GM21737 (cell line): Measurements from ENCODE around the gene CLDN8.

Source experiments
- ATAC-seq: cut with Tn5 transposase; IDR thresholded peaks from one replicate; pipeline ENCODE4 v1.9.1; 2021; ENCODE audit warnings: mild to moderate bottlenecking, moderate library complexity; ENCODE audit not compliant: unreplicated experiment

Gene CLDN8

GRCh38 chr21:30216041-30216723, at the start of gene CLDN8:
TSS of gene CLDN8 (minus strand) at chr21:30216097. CDS start at chr21:30215925, 172 bp downstream.
- ATAC-seq = no peak

GRCh38 chr21:30257773-30258172, 41.9 kb upstream of the CLDN8 start:
- ATAC-seq = no peak

- no peak for ATAC-seq
These were observed 40.2 kb upstream of the CLDN8 start for GRCh38 chr21:30256100-30256499.

GRCh38 chr21:30255679-30256078, 39.8 kb upstream of the CLDN8 start:
- ATAC-seq = no peak

- ATAC-seq = no peak
These were observed 35.9 kb upstream of the CLDN8 start for GRCh38 chr21:30251781-30252180.

- ATAC-seq = no peak
These were observed 34.0 kb upstream of the CLDN8 start for GRCh38 chr21:30249936-30250335.

GRCh38 chr21:30248844-30249243, 32.9 kb upstream of the CLDN8 start:
- no peak for ATAC-seq

- no peak for ATAC-seq
These were observed 29.2 kb upstream of the CLDN8 start for GRCh38 chr21:30245061-30245460.

- ATAC-seq = no peak
These were observed 27.8 kb upstream of the CLDN8 start for GRCh38 chr21:30243691-30244090.

- no peak for ATAC-seq
These were observed 24.8 kb upstream of the CLDN8 start for GRCh38 chr21:30240661-30241060.

- ATAC-seq = no peak
These were observed 22.3 kb upstream of the CLDN8 start for GRCh38 chr21:30238168-30238567.

GRCh38 chr21:30234643-30235042, 18.7 kb upstream of the CLDN8 start:
- ATAC-seq = no peak

GRCh38 chr21:30234050-30234449, 18.2 kb upstream of the CLDN8 start:
- ATAC-seq = no peak

- no peak for ATAC-seq
These were observed 17.5 kb upstream of the CLDN8 start for GRCh38 chr21:30233228-30234020.

- no peak for ATAC-seq
These were observed 16.1 kb upstream of the CLDN8 start for GRCh38 chr21:30232011-30232410.

- no peak for ATAC-seq
These were observed 11.9 kb upstream of the CLDN8 start for GRCh38 chr21:30227633-30228404.

- no peak for ATAC-seq
These were observed 11.2 kb upstream of the CLDN8 start for GRCh38 chr21:30227128-30227527.

GRCh38 chr21:30223596-30223995, 7.7 kb upstream of the CLDN8 start:
- ATAC-seq = no peak

- ATAC-seq = no peak
These were observed 6.8 kb upstream of the CLDN8 start for GRCh38 chr21:30222724-30223123.

GRCh38 chr21:30211071-30211470, 4.8 kb downstream of the CLDN8 start:
- no peak for ATAC-seq

- no peak for ATAC-seq
These were observed 6.3 kb downstream of the CLDN8 start for GRCh38 chr21:30209601-30210000.

- no peak for ATAC-seq
These were observed 8.7 kb downstream of the CLDN8 start for GRCh38 chr21:30207252-30207579.
